ENCODE data around the gene BBIP1. TPM values are rescaled to one million over a fixed set of nuclear protein-coding genes. Genes with fewer than 3 reads are reported as not detected.

BBIP1 gene
- total RNA-seq, 1 donor from 2014 or later = 23.6 TPM

- Mint-ChIP-seq H3K9me3 (ENCODE audit: unreplicated experiment) (no peaks in the 10 kb centered on the region), H3K27me3 (ENCODE audit: unreplicated experiment) (peaks cover 1% of the 10 kb centered on the region), H3K27ac (ENCODE audit: unreplicated experiment) (no peak overlapping the region), H3K36me3 (ENCODE audit: low read depth, unreplicated experiment) (no peaks in the 10 kb centered on the region), H3K4me3 (ENCODE audit: unreplicated experiment) (no peak overlapping the region), H3K4me1 (ENCODE audit: unreplicated experiment) (peaks cover 6% of the 10 kb centered on the region)
- no peak for DNase-seq (ENCODE audit: low spot score)
- TF ChIP-seq CTCF (IDR thresholded peaks at IDR 0.05; ENCODE audit: unreplicated experiment) = no peak
These were observed 61.5 kb downstream of the BBIP1 start for GRCh38 chr10:110857265-110858171.

GRCh38 chr10:110853921-110854605 lies 64.9 kb downstream of the BBIP1 start:
- no peak for DNase-seq (ENCODE audit: low spot score)
- H3K4me3 Mint-ChIP-seq (ENCODE audit: unreplicated experiment) = no peak overlapping the region
- no peaks in the 10 kb centered on the region for H3K4me1 Mint-ChIP-seq (ENCODE audit: unreplicated experiment)
- TF ChIP-seq CTCF (IDR thresholded peaks at IDR 0.05; ENCODE audit: unreplicated experiment) = no peak
- no peaks in the 10 kb centered on the region for H3K36me3 Mint-ChIP-seq (ENCODE audit: low read depth, unreplicated experiment)
- H3K27me3 Mint-ChIP-seq (ENCODE audit: unreplicated experiment) = peaks cover 2% of the 10 kb centered on the region
- H3K27ac Mint-ChIP-seq (ENCODE audit: unreplicated experiment) = no peak overlapping the region
- H3K9me3 Mint-ChIP-seq (ENCODE audit: unreplicated experiment) = no peaks in the 10 kb centered on the region

- TF ChIP-seq CTCF (IDR thresholded peaks at IDR 0.05; ENCODE audit: unreplicated experiment) = no peak
- H3K9me3 Mint-ChIP-seq (ENCODE audit: unreplicated experiment) = no peaks in the 10 kb centered on the region
- peaks cover 2% of the 10 kb centered on the region for H3K27me3 Mint-ChIP-seq (ENCODE audit: unreplicated experiment)
- no peak overlapping the region for H3K27ac Mint-ChIP-seq (ENCODE audit: unreplicated experiment)
- no peaks in the 10 kb centered on the region for H3K36me3 Mint-ChIP-seq (ENCODE audit: low read depth, unreplicated experiment)
- no peaks in the 10 kb centered on the region for H3K4me1 Mint-ChIP-seq (ENCODE audit: unreplicated experiment)
- H3K4me3 Mint-ChIP-seq (ENCODE audit: unreplicated experiment) = no peak overlapping the region
- no peak for DNase-seq (ENCODE audit: low spot score)
These were observed 66.0 kb downstream of the BBIP1 start for GRCh38 chr10:110852947-110853346.

- Mint-ChIP-seq H3K27me3 (ENCODE audit: unreplicated experiment) (peaks cover 3% of the 10 kb centered on the region), H3K36me3 (ENCODE audit: low read depth, unreplicated experiment) (no peaks in the 10 kb centered on the region), H3K4me1 (ENCODE audit: unreplicated experiment) (peaks cover 2% of the 10 kb centered on the region), H3K4me3 (ENCODE audit: unreplicated experiment) (no peak overlapping the region), H3K9me3 (ENCODE audit: unreplicated experiment) (no peaks in the 10 kb centered on the region), H3K27ac (ENCODE audit: unreplicated experiment) (no peak overlapping the region)
- no peak for TF ChIP-seq CTCF (IDR thresholded peaks at IDR 0.05; ENCODE audit: unreplicated experiment)
- no peak for DNase-seq (ENCODE audit: low spot score)
These were observed 66.6 kb downstream of the BBIP1 start for GRCh38 chr10:110852255-110852896.

All from endothelial cell (in vitro differentiated cells).